AG20443 (cell line): ENCODE results near the gene ANAPC16.
"Not testable (repeated sequence)": the region's sequence is repeated elsewhere in the genome, so short reads cannot be mapped to it uniquely, and the experiment has no call there.

Experiments
- DNase-seq: peaks from one replicate; pipeline ENCODE4 v3.0.0; 2012; ENCODE audit warnings: low spot score, mixed read lengths

Gene ANAPC16

GRCh38 chr10:72278668-72279393 lies 63.0 kb downstream of the ANAPC16 start:
- no peak for DNase-seq

GRCh38 chr10:72279587-72279986 lies 63.8 kb downstream of the ANAPC16 start:
- not testable (repeated sequence) for DNase-seq

- no peak for DNase-seq
These were observed 67.3 kb downstream of the ANAPC16 start for GRCh38 chr10:72283131-72283530.
